Anterior cingulate cortex (tissue), 58 donors: Measurements from ENCODE around the gene PLEKHF1.

Experiments
- DNase-seq, 58 donors: peaks; one replicate each; lab custom pipeline; 2025; lab: John Stamatoyannopoulos, UW

PLEKHF1 gene

DNA sequence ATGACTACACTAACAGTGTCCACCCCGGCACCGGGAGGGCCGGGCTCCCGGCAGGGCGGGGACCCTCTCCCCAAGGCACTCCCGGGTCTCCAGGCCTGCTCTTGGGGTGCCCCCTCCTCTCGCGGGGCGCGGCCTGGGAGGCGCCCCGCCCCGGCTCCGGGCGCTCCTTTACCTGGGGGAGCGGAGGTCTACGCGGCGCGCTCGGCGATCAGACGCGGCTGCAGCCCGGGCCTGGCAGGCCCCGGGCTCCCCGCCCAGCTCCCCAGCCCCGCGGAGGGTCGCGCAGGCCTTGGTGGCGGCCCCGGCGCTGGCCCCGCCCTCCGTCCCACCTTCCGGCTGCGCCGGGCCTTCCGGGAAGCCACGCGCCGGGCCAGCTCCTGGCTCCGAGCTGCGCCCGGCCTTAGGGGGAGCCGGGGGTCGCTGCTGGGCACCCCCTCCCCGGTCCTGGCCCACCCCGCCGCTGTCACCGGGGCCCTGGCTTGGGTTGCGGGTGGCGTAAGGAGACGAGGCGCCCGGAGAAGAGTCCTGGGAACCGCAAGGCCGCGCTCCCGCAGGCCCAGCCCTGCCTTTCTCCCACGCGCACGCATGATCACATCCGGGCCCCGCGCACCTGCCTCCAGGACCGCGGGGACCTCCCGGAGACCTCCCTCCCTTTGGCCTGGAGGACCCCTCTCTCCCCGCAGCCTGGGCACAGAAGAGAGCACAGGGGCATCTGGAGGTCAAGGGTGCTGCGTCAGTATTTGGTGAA is 49.9 kb downstream of the PLEKHF1 start, which contains the start of gene C19orf12:
Gene C19orf12 (minus strand): TSS at position 309 of the 748 bp plus-strand sequence. CDS start 6,848 bp downstream, outside the sequence.
- peak in 51 of 58 donors; percentile 30 to 86 (median 62) for DNase-seq

GRCh38 chr19:29715701-29716581 is 50.7 kb downstream of the PLEKHF1 start:
- DNase-seq = peak in 2 of 58 donors; percentile 48 to 66

DNA sequence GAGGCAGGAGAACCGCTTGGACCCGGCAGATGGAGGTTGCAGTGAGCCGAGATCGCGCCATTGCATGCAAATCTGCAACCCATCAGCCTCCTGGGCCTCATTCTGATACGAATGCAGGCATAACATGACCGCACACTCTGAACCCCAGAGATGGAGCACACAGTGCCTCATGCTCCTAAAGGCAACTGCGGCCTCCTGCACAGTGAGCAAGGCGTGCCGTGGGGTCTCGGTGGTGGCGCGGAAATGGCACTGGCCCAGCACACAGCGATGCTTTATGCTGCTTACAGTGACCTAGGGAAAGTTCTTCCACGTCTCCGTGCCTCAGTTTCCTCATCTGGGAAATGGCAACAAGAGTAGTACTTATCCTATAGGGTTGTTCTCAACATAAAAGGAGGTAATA is 51.8 kb downstream of the PLEKHF1 start:
- no peak for DNase-seq

GRCh38 chr19:29724102-29724641 is 58.9 kb downstream of the PLEKHF1 start:
- peak in 25 of 58 donors; percentile 3 to 47 (median 21) for DNase-seq

DNA sequence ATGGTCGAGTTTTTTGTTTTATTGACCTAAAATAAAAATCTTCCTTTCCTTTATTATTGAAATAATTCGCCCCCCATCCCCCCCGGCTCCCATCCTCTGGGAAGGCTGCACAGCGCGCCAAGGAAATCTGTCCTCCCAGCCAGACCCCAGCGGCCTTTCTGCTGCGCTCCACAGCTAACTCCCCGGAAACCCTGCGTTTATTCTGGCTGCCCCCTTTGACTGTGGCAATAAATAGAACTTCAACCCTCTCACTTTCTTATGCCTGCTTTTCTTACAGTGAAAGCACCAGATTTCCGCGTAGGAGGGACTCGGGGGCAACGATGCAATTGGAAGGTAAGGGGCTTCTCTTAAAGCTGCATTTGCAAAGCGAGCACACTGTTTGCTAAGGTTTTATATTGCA is 59.5 kb downstream of the PLEKHF1 start:
- no peak for DNase-seq
